Bronchial epithelial cell (primary cell): ENCODE results near the gene CFAP119. TPM values are rescaled to one million over a fixed set of nuclear protein-coding genes. Genes with fewer than 3 reads are reported as not detected.
A peak's percentile ranks its signal among the peaks of the same experiment; 100 is the strongest.

Experiments used
- DNase-seq: peaks from one replicate; pipeline ENCODE4 v3.0.0-alpha.2; 2010; ENCODE audit warnings: low read depth
- FAIRE-seq: peaks from 2 replicates; lab custom pipeline; 2011; peaks lifted over from hg19 to GRCh38; lab: Jason Lieb, UNC
- H3K27me3 ChIP-seq: 2 replicates; pipeline ENCODE4 v1.5.1; 2011; ENCODE audit warnings: low read length; ENCODE audit not compliant: control insufficient read depth, insufficient read depth
- H3K36me3 ChIP-seq: 2 replicates; pipeline ENCODE4 v1.5.1; 2011; ENCODE audit warnings: low read length; ENCODE audit not compliant: control insufficient read depth, insufficient read depth
- H3K4me3 ChIP-seq: 2 replicates; pipeline ENCODE4 v1.5.1; 2011; ENCODE audit warnings: mild to moderate bottlenecking, low read depth, low read length, control low read depth
- total RNA-seq: library from RNA; depleted of rRNA; stranded (reverse); fragments of >200 nt; gene quantifications from 2 replicates; pipeline ENCODE4 v1.2.1, GENCODE V29; 2014
- TF ChIP-seq, protein P1 (sequence below): IDR thresholded peaks from 2 replicates; pipeline ENCODE4 v1.5.1; 2011; ENCODE audit warnings: mild to moderate bottlenecking, moderate library complexity, low read length, control low read depth, inconsistent platforms; ENCODE audit not compliant: insufficient read depth, severe bottlenecking

Gene CFAP119
- total RNA-seq, 1 donor from 2014 or later, result 1.1 TPM

GRCh38 chr16:30743716-30744115 lies 18.1 kb downstream of the CFAP119 start:
- peaks cover 19% of the 10 kb centered on the region for H3K36me3 ChIP-seq
- TF ChIP-seq, protein P1, sequence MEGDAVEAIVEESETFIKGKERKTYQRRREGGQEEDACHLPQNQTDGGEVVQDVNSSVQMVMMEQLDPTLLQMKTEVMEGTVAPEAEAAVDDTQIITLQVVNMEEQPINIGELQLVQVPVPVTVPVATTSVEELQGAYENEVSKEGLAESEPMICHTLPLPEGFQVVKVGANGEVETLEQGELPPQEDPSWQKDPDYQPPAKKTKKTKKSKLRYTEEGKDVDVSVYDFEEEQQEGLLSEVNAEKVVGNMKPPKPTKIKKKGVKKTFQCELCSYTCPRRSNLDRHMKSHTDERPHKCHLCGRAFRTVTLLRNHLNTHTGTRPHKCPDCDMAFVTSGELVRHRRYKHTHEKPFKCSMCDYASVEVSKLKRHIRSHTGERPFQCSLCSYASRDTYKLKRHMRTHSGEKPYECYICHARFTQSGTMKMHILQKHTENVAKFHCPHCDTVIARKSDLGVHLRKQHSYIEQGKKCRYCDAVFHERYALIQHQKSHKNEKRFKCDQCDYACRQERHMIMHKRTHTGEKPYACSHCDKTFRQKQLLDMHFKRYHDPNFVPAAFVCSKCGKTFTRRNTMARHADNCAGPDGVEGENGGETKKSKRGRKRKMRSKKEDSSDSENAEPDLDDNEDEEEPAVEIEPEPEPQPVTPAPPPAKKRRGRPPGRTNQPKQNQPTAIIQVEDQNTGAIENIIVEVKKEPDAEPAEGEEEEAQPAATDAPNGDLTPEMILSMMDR, result no peak
- no peaks in the 10 kb centered on the region for H3K27me3 ChIP-seq
- DNase-seq (no peak), FAIRE-seq (no peak)
- no peak overlapping the region for H3K4me3 ChIP-seq

DNA sequence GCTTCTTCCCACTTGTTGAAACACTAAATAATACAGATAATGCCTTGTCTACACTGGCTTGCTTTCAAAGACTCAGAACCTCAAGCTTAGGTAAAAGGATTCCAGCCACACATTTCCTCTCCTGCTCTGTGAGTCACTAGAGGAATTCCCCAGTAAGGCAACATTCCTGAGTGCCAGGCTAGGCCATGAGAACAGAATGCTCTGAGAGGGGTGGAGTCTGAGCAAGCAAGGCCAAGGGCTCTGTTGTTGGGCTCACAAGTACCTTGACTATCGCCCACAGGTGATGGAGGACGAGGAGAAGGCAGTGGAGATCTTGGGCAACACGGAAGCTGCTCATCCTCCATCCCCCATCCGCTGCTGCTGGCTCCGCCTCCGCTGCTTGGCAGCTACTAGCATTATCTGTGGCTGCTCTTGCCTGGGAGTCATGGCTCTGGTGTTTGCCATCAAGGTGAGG lies 20.4 kb downstream of the CFAP119 start:
- peak; percentile 100 for DNase-seq
- peak overlapping the region; percentile 73 for H3K4me3 ChIP-seq
- FAIRE-seq, result peak; percentile 99
- TF ChIP-seq, protein P1, result no peak
- H3K36me3 ChIP-seq, result peaks cover 30% of the 10 kb centered on the region
- H3K27me3 ChIP-seq, result no peaks in the 10 kb centered on the region

- Histone ChIP-seq H3K4me3 (peak overlapping the region; percentile 73), H3K27me3 (no peaks in the 10 kb centered on the region), H3K36me3 (peaks cover 37% of the 10 kb centered on the region)
- DNase-seq, result peak; percentile 98
- TF ChIP-seq, protein P1, result no peak
- peak; percentile 99 for FAIRE-seq
Observed at GRCh38 chr16:30740364-30741251, 21.3 kb downstream of the CFAP119 start.

DNA sequence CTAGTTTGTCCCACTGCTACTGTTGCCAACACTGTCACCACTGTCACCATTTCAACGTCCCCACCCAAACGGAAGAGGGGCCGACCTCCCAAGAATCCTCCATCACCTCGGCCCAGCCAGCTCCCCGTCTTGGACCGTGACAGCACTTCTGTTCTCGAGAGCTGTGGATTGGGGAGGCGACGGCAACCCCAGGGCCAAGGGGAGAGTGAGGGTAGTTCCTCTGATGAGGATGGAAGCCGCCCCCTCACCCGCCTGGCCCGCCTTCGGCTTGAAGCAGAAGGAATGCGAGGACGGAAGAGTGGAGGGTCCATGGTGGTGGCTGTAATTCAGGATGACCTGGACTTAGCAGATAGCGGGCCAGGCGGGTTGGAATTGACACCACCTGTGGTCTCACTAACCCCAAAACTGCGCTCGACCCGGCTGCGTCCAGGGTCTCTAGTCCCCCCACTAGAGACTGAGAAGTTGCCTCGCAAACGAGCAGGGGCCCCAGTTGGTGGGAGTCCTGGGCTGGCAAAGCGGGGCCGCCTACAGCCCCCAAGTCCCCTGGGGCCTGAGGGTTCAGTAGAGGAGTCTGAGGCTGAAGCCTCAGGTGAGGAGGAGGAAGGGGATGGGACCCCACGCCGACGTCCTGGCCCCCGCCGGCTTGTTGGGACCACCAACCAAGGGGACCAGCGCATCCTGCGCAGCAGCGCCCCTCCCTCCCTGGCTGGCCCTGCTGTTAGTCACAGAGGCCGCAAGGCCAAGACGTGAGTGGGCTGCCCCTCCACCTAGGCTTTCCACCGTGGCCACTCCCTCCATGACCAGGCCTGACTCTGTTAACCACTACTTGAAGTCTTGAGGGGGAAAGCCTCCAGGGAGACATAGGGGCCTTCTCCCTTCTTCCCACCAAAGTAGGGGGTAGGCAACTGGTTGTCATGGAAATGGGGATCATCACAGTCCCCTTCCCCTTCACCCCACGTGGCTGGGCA lies 22.6 kb downstream of the CFAP119 start:
- TF ChIP-seq, protein P1, result no peak
- FAIRE-seq, result no peak
- Histone ChIP-seq H3K4me3 (no peak overlapping the region), H3K36me3 (peaks cover 42% of the 10 kb centered on the region), H3K27me3 (no peaks in the 10 kb centered on the region)
- no peak for DNase-seq

DNA sequence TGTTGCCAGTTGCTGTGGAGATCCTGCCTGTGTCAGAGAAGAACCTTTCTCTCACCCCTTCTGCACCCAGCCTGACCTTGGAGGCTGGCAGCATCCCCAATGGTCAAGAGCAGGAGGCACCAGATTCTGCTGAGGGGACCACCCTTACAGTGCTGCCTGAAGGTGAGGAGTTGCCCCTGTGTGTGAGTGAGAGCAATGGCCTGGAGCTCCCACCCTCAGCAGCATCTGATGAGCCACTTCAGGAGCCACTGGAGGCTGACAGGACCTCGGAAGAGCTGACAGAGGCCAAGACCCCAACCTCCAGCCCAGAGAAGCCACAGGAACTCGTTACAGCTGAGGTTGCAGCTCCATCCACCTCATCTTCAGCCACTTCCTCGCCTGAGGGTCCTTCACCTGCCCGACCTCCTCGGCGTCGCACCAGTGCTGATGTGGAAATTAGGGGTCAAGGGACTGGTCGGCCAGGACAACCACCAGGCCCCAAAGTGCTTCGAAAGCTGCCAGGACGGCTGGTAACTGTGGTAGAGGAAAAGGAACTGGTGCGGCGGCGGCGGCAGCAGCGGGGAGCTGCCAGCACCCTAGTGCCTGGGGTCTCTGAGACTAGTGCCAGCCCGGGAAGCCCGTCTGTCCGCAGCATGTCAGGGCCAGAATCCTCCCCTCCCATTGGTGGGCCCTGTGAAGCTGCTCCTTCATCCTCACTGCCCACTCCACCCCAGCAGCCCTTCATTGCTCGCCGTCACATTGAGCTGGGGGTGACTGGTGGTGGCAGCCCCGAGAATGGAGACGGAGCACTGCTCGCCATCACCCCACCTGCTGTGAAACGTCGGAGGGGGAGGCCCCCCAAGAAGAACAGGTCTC lies 23.8 kb downstream of the CFAP119 start:
- Histone ChIP-seq H3K36me3 (peaks cover 44% of the 10 kb centered on the region), H3K27me3 (no peaks in the 10 kb centered on the region)

More for the DNA sequence above, 23.8 kb downstream of the CFAP119 start:
- H3K4me3 ChIP-seq, result no peak overlapping the region
- no peak for DNase-seq
- FAIRE-seq, result no peak
- TF ChIP-seq, protein P1, result no peak
